Mesendoderm (in vitro differentiated cells): ENCODE data around the gene MID1.

Experiments used
- DNase-seq: peaks from one replicate; pipeline ENCODE4 v3.0.0; 2013
- H2AK5ac ChIP-seq: 2 replicates; pipeline ENCODE4 v1.6.1; 2013; ENCODE audit warnings: low read length, inconsistent platforms
- H2BK120ac ChIP-seq: 2 replicates; pipeline ENCODE4 v1.6.1; 2013; ENCODE audit warnings: low read depth, mild to moderate bottlenecking, low read length, moderate library complexity, mixed read lengths
- H2BK15ac ChIP-seq: replicated peaks from 2 replicates; pipeline ENCODE4 v1.6.1; 2013; ENCODE audit warnings: low read depth, mild to moderate bottlenecking, moderate library complexity
- H2BK5ac ChIP-seq: 2 replicates; pipeline ENCODE4 v1.6.1; 2013; ENCODE audit warnings: low read length, inconsistent platforms
- H3K18ac ChIP-seq: 2 replicates; pipeline ENCODE4 v1.6.1; 2013; ENCODE audit warnings: mild to moderate bottlenecking, low read length, mixed read lengths
- H3K23ac ChIP-seq: one replicate; pipeline ENCODE4 v1.6.1; 2013; ENCODE audit warnings: low read length
- H3K27ac ChIP-seq: 2 replicates; pipeline ENCODE4 v1.5.1; 2013; ENCODE audit warnings: low read depth, mild to moderate bottlenecking, inconsistent platforms, low read length, moderate library complexity
- H3K27me3 ChIP-seq: 2 replicates; pipeline ENCODE4 v1.6.1; 2013; ENCODE audit warnings: low read length, control low read depth, mild to moderate bottlenecking, inconsistent platforms; ENCODE audit not compliant: insufficient read depth, poor library complexity
- H3K36me3 ChIP-seq: 2 replicates; pipeline ENCODE4 v1.6.1; 2013; ENCODE audit warnings: low read length, inconsistent platforms; ENCODE audit not compliant: control insufficient read depth, insufficient read depth
- H3K4ac ChIP-seq: one replicate; pipeline ENCODE4 v1.6.1; 2013; ENCODE audit warnings: low read depth, mild to moderate bottlenecking, low read length, moderate library complexity
- H3K4me1 ChIP-seq: 2 replicates; pipeline ENCODE4 v1.6.1; 2013; ENCODE audit warnings: low read depth, low read length, inconsistent platforms; ENCODE audit not compliant: control insufficient read depth
- H3K4me2 ChIP-seq: 2 replicates; pipeline ENCODE4 v1.6.1; 2013; ENCODE audit warnings: low read length
- H3K4me3 ChIP-seq: 2 replicates; pipeline ENCODE4 v1.5.1; 2013; ENCODE audit warnings: mild to moderate bottlenecking, low read length
- H3K56ac ChIP-seq: one replicate; pipeline ENCODE4 v1.6.1; 2013; ENCODE audit warnings: low read length
- H3K79me1 ChIP-seq: 2 replicates; pipeline ENCODE4 v1.6.1; 2013; ENCODE audit warnings: low read length, inconsistent platforms
- H3K79me2 ChIP-seq: 2 replicates; pipeline ENCODE4 v1.6.1; 2013; ENCODE audit warnings: mild to moderate bottlenecking, low read length; ENCODE audit not compliant: control insufficient read depth, insufficient read depth
- H3K9ac ChIP-seq: 2 replicates; pipeline ENCODE4 v1.6.1; 2013; ENCODE audit warnings: low read length, inconsistent platforms
- H4K5ac ChIP-seq: one replicate; pipeline ENCODE4 v1.6.1; 2013; ENCODE audit warnings: low read length
- H4K8ac ChIP-seq: one replicate; pipeline ENCODE4 v1.6.1; 2013; ENCODE audit warnings: low read depth, mild to moderate bottlenecking, control low read depth, low read length, moderate library complexity
- WGBS: extraction: QIAGEN DNeasy Blood & Tissue Kit; methylation state at CpG from one replicate; pipeline ENCODE4 v1.1.7; 2013; ENCODE audit warnings: low lambda C conversion rate, missing lambda C conversion rate; ENCODE audit not compliant: insufficient coverage; ENCODE audit errors: extremely low coverage; 5-methylcytosine and 5-hydroxymethylcytosine counted together

The MID1 gene

DNA sequence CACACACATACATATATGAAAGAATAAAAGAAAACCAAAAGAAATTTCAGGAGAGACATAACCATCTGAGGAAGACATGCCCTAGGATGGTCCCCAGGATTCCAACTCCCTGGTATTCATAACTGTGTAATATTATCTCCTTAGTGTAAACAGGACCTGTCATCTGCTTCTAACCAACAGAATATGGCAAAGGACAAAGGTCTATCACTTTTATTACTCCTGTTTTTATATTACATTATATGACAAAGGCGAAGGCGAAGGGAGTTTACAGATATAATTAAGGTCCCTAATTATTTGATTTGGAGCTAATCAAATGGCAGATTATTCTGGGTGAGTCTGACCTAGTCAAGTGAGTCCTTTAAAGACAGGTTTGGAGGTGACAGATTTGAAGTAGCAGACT lies 155.1 kb downstream of the MID1 start:
- Histone ChIP-seq H3K9ac (no peak overlapping the region), H2BK5ac (no peak overlapping the region), H2BK120ac (no peak overlapping the region), H3K79me1 (no peaks in the 10 kb centered on the region), H3K18ac (no peak overlapping the region), H3K23ac (no peak overlapping the region), H3K56ac (no peak overlapping the region), H3K4ac (no peak overlapping the region), H3K79me2 (no peaks in the 10 kb centered on the region), H3K27me3 (no peaks in the 10 kb centered on the region), H3K4me3 (no peak overlapping the region), H3K4me2 (no peak overlapping the region), H4K5ac (no peak overlapping the region), H4K8ac (no peak overlapping the region), H3K4me1 (no peaks in the 10 kb centered on the region), H3K27ac (no peak overlapping the region), H3K36me3 (no peaks in the 10 kb centered on the region), H2AK5ac (no peak overlapping the region), H2BK15ac (no peak overlapping the region)
- no CpG with 5 or more reads among the region's 2 CpGs for WGBS
- no peak for DNase-seq

DNA sequence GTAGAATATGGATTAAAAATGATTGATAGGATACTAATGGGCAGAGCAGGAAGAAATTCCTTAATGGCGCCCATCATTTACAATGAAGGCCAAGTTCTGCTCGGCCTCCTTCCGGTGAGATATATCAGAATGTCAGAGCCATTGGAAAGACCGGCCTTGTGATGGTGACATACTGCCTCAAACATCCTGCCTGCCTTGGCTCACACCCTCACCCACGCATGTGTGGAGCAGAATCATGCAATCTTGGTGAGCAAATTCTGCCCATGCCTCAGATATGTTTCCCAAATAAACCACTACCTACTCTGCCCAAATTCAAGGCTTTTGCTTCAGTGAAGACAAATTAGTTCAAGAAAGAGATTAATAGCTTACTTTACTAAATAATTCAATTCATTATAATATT lies 163.3 kb downstream of the MID1 start:
- Histone ChIP-seq H3K18ac (no peak overlapping the region), H3K79me2 (no peaks in the 10 kb centered on the region), H2BK15ac (no peak overlapping the region), H3K36me3 (peaks cover 1% of the 10 kb centered on the region), H3K56ac (no peak overlapping the region), H3K79me1 (no peaks in the 10 kb centered on the region), H3K4ac (no peak overlapping the region), H4K5ac (no peak overlapping the region), H3K9ac (no peak overlapping the region), H3K4me3 (no peak overlapping the region), H2AK5ac (no peak overlapping the region), H2BK5ac (no peak overlapping the region), H3K27ac (no peak overlapping the region), H3K23ac (no peak overlapping the region), H3K4me1 (no peaks in the 10 kb centered on the region), H2BK120ac (no peak overlapping the region), H4K8ac (no peak overlapping the region), H3K27me3 (no peaks in the 10 kb centered on the region), H3K4me2 (no peak overlapping the region)
- no peak for DNase-seq
- no CpG with 5 or more reads among the region's 5 CpGs for WGBS

DNA sequence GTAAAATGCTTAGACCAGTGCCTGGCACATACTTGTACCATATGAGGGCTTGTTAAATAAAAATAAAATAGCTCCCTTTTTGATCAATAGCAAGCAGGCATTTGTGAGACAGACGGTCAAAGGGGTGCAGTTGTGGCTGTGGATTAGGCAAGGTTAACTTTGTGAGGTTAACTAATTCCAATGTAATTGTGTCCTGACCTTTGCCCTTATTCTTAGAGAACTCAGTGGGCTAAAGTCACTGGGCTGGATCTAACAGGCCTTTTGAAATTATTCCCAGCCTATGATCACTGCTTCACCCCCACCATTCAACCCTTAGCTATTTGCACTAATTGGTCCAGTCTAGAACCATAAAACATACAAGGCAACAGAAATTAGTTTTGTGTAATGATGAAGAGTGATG lies 166.4 kb downstream of the MID1 start:
- Histone ChIP-seq H3K56ac (no peak overlapping the region), H3K27ac (no peak overlapping the region), H2BK15ac (no peak overlapping the region), H2BK120ac (no peak overlapping the region), H3K79me1 (no peaks in the 10 kb centered on the region), H3K79me2 (no peaks in the 10 kb centered on the region), H3K36me3 (peaks cover 1% of the 10 kb centered on the region), H2BK5ac (no peak overlapping the region), H3K4me1 (no peaks in the 10 kb centered on the region), H2AK5ac (no peak overlapping the region), H4K8ac (no peak overlapping the region), H3K9ac (no peak overlapping the region), H4K5ac (no peak overlapping the region), H3K4me3 (no peak overlapping the region), H3K27me3 (no peaks in the 10 kb centered on the region), H3K4ac (no peak overlapping the region), H3K4me2 (no peak overlapping the region), H3K18ac (no peak overlapping the region), H3K23ac (no peak overlapping the region)
- DNase-seq = no peak
- no CpG with 5 or more reads among the region's 1 CpG for WGBS

DNA sequence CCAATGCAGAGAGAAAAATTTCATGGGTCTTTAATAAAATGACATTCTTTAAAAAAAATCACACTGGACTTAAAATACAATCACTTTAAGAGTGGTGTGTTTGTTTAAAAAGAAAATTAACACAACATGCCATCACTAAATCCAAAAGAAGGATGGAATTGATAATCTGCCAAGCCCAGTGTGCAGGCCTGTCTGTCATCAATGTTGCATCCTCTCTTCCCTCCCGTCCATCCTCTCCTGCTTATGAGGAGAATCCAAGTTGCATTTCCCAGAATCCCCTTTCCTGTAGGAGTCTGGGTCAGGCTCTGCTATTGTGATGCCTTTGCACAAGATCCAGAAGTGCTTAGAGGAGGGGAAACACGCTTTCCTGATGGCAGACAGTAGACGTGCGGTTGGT lies 169.4 kb downstream of the MID1 start:
- H2BK5ac ChIP-seq = no peak overlapping the region
- H3K79me1 ChIP-seq = no peaks in the 10 kb centered on the region
- H3K56ac ChIP-seq = no peak overlapping the region
- no peaks in the 10 kb centered on the region for H3K79me2 ChIP-seq
- DNase-seq = no peak
- no peak overlapping the region for H3K9ac ChIP-seq
- no peak overlapping the region for H4K5ac ChIP-seq
- no CpG with 5 or more reads among the region's 4 CpGs for WGBS
- H3K4me2 ChIP-seq = no peak overlapping the region
- no peak overlapping the region for H2BK15ac ChIP-seq
- H3K27me3 ChIP-seq = no peaks in the 10 kb centered on the region
- no peak overlapping the region for H3K27ac ChIP-seq
- no peaks in the 10 kb centered on the region for H3K4me1 ChIP-seq
- H3K18ac ChIP-seq = no peak overlapping the region
- no peak overlapping the region for H3K4me3 ChIP-seq
- H2AK5ac ChIP-seq = no peak overlapping the region
- no peak overlapping the region for H3K23ac ChIP-seq
- no peak overlapping the region for H4K8ac ChIP-seq
- no peak overlapping the region for H3K4ac ChIP-seq
- no peak overlapping the region for H2BK120ac ChIP-seq
- H3K36me3 ChIP-seq = peaks cover 1% of the 10 kb centered on the region

DNA sequence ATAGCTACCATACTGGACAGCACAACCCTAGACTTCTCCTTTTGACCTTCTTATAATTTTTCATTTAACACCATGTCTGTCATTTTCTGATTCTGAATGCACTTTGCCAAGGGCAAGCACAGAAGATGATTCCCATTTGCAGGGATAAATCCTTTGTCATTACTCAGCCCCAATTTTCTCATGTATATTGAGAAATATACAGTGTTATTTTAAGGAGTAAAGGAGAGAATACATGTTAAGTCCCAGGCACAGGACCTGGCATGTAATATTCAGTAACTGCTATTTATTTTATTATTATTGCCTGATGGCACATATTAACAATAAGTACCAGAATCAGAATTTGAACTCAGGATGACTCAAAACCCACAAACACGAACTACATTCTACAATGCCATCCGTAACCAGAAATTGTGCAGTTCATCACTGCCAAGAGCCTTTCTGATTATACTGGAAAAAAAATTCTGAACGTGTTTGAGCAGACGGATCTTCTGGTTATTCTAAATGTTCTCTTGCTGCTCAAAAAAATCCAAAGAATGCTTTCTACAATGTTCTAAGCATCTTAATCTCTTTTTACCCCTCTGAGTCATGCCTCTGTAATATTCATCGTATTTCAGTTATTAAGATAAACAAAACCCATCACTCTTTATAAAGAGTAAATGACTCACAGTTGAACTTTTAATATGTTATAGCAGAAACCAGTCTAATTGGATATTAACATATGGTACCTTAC lies 170.0 kb downstream of the MID1 start:
- Histone ChIP-seq H3K23ac (no peak overlapping the region), H3K56ac (no peak overlapping the region), H2BK15ac (no peak overlapping the region), H3K9ac (no peak overlapping the region), H3K4me3 (no peak overlapping the region), H2BK120ac (no peak overlapping the region), H3K79me2 (no peaks in the 10 kb centered on the region), H2AK5ac (no peak overlapping the region), H4K5ac (no peak overlapping the region), H3K27ac (no peak overlapping the region), H3K4me2 (no peak overlapping the region), H3K36me3 (peaks cover 1% of the 10 kb centered on the region), H3K27me3 (no peaks in the 10 kb centered on the region), H3K18ac (no peak overlapping the region), H3K79me1 (no peaks in the 10 kb centered on the region), H3K4me1 (no peaks in the 10 kb centered on the region), H2BK5ac (no peak overlapping the region), H4K8ac (no peak overlapping the region), H3K4ac (no peak overlapping the region)
- no peak for DNase-seq
- WGBS = no CpG with 5 or more reads among the region's 5 CpGs
